ENCODE data around the gene PPP1R2.
"Not testable (repeated sequence)": the region's sequence is repeated elsewhere in the genome, so short reads cannot be mapped to it uniquely, and the experiment has no call there.

The PPP1R2 gene

DNA sequence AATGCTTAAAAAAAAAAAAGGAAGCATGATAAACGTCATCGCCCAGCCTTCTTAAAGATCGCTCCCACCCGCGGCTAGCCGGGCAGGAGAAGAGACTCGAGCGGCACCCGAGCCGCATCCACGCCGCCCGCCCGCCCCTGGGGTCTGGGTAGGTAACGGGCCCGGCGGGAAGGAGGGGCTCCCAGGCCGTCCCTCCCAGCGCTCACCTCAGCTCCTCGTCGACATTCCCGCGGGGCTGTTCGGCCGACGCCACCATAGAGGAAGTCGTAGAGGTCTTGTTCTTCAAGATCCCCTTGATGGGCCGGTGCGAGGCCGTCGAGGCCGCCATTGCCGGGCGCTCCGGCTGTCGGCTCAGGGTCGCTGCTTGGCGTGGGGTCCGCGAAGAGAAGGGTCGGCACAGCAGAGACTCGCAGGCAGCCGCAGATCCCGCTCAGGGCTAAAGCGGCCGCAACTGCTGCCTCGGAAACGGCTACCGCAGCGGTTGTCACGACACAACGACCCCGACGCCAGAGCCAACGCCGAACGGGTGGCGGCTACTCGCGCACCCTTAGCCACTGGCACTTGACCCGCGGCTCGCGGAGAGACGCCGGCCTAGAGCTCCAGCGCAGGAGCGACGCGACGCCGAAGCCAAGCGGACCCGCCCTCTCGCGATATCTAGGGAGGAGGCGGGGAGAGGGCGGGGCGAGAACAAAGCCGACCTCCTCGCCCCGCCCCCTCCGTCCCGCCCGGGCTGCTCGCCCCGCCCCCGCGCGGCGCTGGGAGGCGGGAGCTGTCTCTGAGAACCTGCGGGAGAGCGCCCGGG lies at the start of gene PPP1R2:
Gene PPP1R2 (minus strand): TSS at position 628 of the 802 bp plus-strand sequence. CDS start 300 bp downstream, at position 328.
- DNase-seq, result peak; percentile 96

DNA sequence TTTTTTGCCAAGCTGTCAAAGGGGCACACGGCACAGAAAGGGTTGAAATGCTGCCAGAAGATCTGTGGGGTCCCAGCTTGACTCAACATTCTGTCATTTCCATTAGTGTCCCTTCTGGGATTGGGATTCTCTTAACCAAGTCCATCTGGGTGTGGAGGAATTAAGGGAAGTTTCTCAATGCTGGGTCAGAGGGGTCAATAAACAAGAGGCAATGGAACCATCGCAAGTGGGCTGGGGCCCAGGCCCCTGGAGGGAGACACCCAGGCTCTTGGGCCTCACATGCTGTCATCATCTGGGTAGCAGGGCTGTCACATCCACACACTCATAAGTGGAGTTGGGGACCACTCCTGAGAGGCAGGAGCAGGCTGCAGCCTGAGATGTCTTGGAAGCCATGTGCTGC lies 48.7 kb upstream of the PPP1R2 start:
- no peak for DNase-seq

DNA sequence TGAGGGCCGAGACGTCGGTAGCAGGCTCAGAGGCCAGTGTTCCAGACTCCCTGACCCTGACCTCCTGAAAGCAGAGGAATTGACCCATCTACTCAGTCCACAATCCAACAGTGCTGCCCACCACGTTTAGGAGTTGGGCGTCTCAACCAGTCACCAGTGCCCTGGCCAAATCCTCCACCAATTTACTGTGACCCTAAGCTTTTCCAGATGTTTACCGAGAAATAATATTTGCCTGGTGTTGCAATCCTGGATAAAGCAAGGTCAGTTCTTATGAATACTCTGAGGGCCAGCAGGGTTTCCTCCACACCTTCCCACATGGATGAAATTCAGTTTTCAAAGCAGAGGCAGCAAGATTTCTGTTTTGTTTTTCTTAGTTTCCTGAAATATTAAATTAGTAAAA lies 48.1 kb upstream of the PPP1R2 start:
- DNase-seq, result no peak

DNA sequence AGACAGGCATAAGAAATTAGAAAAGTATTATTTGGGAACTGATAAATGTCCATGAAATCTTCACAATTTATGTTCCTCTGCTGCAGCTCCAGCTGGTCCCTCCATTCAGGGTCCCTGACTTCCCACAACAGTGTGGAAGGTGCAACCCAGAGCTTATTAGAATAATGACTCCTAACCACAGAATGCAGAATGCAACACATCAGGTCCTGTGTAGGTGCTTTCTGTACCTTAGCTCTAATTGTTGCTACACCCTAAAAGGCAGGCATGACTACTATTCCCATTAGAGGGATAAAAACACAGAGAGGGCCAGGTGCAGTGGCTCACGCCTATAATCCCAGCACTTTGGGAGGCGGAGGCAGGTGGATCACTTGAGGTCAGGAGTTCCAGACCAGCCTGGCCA lies 47.3 kb upstream of the PPP1R2 start:
- not testable (repeated sequence) for DNase-seq

DNA sequence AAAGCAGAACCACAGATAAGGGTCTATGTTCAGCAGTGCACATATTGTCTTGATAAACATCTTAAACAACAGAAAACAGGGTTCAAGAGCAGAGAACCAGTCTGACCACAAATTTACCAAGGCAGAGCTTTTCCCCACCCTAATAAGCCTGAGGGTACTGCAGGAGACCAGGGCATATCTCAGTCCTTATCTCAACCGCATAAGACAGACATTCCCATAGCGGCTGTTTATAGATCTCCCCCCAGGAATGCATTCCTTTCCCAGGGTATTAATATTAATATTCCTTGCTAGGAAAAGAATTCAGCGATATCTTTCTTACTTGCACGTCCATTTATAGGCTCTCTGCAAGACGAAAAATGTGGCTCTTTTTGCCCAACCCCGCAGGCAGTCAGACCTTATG lies 46.7 kb upstream of the PPP1R2 start:
- DNase-seq, result not testable (repeated sequence)

DNA sequence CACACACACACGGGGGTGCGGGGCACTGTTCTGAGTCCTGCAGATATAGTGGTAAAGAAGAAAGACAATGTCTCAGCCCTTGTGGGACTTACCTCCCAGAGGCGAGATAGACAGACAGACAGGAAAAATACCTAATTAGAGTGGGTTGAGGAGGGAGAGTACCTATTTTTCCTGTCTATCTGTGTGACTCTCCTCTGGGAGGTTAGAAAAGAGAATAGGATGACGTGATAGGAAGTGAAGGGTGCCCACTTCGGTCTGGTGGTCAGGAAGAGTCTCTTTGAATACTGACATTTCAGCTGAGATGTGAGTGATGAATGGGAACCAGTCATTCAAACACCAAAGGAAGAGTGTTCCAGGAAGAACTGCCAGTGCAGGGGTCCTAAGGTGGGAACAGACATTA lies 44.7 kb upstream of the PPP1R2 start:
- no peak for DNase-seq

DNA sequence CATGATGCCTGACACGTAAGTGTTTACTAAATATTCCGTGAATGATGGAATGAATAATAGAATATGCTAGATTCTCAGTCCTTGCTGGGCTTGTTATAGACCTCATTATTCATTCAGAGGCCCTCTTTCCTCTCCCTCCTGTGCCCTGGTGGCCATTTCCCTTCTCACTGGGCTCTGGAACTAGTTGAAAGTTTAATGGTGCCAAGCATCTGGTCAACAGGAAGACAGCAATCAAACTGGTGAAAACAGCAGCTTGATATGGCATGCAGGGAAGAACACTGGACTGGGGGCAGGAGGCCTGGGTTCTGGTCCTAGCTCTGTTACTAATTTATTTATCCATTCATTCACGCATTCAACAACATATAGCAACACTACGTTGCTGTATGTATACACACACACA lies 44.3 kb upstream of the PPP1R2 start:
- no peak for DNase-seq

DNA sequence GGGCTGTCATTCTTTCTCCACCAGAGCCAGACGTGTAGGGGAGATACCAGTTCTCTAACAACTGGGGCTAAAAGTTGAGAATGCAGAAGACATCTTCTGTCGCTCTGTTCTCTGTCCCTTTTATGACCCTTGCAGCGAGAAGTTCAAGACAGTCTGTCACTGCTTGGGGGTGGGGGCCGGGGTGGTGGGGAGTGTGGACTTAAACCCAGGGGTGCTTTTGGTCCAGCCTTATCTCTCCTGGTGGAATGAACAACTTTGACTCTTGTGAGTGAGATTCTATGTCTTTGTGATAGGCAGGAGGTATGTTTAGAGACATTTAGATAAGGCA lies 41.4 kb upstream of the PPP1R2 start:
- DNase-seq, result no peak

DNA sequence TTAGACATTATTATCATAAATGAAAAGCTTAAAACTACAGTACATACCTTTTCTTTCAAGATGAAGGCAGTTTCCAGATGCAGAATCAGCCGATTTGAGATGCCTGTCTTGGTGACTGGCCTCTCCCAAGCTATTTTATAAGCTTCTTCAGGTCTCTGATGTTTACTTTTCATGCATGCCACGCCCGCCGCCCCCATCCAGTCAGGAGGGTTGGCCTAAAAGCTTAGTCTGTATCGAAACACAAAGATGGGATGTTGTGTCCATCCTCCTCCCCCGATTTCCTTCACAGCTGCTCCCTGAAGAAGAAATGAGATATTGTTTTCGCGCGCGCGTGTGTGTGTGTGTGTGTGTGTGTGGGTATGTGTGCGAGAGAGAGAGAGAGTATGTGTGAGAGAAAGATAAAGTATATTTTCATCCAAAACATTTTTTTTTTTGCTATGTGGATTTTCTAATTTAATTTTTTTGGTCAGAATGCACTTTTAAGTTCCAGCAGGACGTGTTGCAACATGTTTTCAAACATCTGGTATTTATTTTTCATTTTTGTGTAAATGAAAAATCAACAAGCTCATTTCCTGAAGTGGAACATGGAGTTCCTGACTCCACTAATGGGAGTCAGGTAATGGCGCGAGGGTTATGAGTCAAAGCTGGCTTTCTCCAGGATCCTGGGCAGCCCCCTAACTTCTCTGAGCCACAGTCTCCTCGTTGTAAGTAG lies 40.9 kb upstream of the PPP1R2 start, which contains the start of gene APOD:
Gene APOD (minus strand): TSS at position 110 of the 712 bp plus-strand sequence. CDS start 4,479 bp downstream, outside the sequence.
- no peak for DNase-seq

DNA sequence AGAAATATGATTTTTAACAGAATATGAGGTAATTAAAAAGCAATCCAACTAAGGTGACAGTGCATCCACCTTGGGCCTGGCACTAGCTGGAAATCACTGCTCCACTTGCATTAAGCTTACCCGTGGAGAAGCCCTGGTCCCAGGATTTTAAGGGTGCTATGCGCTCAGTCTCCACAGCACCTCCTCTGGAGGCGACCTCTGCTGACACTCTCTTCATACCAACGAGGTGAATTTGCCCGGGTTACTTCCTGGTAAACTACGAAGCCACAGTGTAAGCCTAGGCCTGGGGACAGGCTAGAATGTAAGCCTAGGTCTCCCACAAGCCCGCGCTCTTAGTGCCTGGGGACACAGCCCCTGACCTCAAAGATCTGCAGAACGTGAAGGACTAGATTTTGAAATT lies 39.8 kb upstream of the PPP1R2 start:
- DNase-seq, result no peak

DNA sequence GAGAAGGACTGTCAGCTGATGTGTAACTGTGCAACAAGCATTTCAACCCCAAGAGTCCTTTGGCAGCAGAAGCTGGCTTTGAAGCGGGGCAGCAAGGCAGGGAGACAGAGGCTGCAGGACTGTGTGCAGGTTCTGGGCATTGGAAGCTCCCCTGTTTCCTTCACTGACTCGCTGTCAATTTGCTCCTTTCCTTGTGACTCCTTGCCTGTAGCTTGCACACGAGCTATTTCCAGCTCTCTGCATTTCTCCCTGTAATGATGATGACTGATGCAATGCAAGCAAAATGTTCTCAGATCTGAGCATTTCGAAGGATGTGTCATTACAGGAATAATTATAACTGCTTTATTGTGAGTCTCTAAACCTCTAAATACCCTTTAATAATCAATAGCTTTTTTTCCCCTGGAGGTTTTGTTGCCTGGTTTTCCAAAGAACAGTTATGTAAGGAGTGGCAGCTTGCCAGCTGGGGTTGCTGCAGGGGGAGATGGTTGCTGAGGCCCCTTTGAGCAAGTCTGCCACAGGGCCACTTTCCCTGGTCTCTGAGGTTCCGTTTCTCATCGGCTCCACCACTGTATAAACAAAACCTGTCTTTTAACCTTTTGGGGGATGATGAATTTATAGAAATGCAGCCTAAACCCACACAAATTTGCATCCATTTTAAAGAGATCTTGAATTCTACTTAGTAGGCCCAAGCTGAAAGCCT lies 37.8 kb upstream of the PPP1R2 start:
- no peak for DNase-seq

DNA sequence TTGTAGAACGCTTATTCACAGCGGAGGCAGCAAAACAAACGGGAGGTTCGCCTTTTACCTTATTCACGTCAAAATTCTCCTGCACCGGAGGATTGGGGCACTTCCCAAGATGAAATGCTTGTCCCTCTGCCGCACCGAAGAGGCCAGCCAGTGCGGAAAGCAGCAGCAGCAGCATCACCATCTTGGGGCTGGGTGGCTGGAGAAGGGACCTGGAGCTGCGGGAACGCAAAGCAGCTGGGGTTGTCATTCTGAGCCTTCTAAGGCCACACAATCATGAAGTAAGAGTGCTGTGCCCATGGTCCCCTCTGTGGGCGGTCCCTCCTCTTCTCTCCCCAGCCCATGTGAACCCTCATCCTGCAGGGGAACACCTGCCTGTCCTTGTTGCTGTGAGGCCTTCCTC lies 36.2 kb upstream of the PPP1R2 start:
- no peak for DNase-seq

DNA sequence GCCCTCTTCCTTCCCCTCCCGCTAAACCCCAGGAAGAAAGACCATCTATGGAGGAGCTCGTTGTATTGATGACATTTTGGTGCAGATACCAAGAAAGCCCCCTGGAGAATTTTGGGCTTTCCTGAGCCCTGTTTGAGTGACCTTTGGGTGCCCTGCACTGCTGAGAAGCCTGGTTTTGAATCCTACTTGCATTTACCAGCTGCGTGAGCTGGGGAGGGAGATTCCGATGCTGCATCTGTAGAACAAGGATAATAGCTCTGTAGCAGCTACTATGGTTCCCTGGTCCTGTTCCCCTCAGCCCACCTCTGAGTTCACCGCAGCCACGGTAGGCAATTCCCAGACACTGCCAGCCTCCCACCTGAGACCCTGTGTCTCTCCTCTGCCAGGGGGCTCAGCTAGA lies 35.4 kb upstream of the PPP1R2 start:
- no peak for DNase-seq

DNA sequence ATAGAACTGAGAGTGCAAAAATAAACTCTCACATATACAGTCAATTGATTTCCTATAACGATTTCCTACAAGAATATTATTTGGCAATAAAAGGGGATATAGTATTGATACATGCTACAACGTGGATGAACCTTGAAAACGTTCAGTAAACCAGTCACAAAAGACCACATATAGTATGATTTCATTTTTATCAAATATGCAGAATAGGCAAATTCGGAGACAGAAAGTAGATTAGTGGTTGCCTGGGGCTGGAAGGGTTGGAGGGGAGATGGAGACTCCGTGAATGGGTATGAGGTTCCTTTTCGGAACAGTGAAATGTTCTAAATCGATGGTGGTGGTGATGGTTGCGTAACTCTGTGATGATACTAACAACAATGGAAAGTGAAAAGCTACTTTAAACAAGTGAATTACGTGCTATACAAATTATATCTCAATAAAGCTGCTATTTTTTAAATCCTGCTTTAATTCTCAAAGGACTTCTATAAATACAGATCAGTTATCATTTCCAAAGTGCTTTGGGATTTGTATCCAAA lies 34.6 kb upstream of the PPP1R2 start:
- DNase-seq, result no peak

DNA sequence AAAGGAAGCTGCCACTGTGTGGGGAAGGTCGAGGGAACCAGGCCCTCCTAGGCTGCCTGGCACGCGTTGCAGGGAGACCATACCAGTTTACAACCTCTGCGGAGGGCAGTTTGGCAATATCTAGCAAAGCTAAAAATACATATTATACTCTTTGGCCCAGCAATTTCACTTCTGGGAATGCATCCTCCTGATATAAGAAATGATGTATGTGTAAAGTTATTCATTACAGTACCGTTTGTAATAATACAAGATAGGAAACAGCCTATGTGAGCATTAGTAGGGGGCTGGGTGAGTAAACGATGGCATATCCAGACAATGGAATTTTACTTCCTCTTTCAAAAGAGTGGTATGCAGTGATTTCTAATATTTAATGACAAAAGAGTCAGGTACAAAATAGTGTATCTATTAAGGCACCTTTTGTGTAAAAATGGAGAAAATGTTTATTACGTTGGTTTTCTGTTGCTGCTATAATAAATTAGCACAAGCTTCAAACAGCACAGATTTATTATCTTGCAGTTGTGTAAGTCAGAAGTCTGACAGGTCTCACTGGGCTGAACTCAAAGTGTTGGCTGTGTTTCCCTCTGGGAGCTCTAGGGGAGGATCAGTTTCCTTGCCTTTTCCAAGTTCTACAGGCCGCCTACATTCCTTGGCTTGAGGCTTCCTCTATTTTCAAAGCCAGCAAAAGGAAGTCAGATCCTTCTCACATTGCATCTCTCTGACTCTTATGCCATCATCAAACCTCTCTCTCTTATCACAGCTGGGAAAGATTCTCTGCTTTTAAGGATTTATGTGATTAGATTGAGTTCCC lies 31.6 kb upstream of the PPP1R2 start:
- DNase-seq, result no peak

DNA sequence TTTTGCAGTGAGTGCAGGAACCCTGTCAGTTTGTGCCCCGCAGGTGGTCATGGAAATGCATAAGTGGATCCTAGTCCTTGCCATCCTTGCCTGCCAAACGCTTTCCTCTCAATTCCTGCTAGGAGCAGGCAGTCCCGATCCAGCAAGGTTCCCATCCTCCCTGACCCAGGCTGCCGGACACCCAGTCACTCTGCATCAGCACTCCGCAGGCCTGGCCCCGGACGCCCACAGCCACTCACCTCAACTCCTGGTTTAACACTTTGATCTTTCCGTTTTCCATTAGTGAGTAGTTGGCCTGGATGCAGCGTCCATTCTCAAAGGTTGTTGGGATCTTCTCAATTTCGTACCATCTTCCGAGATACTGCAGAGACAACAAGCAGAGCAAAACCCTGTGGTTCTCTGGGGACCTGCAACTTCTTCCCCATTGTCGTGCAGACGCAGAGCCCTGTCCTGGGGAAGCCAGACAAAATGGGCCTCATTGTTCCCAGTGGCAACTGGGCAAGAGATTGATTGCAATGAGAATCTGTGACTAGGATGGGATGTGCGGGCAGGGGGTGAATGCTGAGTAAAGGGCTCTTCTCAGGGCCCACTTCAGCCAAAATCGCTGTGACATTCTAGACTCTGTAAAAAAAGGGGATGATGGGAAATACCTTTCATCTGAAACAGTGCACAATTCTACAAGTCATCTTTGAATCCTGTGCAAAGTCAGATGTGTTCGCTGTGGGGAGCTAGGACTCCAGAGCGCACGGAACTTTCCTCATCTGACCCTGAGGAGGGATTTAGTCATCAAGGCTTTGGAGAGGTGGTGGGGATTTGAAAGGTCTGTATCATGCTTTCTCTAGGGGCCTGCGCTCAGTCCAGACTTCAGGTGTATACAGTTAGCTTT lies 30.7 kb upstream of the PPP1R2 start:
- no peak for DNase-seq

DNA sequence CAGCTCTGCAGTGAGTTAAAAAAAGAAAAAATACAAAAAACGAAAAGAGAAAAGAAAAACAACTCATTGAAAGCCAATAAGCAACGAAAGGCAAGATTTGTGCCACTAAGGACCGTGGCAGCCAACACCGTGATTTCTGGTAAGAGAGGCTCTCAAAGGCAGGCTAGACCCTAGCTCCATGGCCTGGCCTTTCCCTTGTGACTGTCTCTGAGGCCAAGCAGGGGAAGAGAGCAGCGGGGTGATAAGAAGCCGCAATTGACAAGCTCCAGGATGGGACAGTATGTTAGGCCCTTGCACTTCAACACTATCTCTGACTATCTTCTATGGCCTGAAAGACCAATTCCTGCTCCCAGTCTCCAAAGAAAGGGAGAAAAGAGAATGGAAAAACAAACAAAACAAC lies 28.2 kb upstream of the PPP1R2 start:
- DNase-seq, result no peak

DNA sequence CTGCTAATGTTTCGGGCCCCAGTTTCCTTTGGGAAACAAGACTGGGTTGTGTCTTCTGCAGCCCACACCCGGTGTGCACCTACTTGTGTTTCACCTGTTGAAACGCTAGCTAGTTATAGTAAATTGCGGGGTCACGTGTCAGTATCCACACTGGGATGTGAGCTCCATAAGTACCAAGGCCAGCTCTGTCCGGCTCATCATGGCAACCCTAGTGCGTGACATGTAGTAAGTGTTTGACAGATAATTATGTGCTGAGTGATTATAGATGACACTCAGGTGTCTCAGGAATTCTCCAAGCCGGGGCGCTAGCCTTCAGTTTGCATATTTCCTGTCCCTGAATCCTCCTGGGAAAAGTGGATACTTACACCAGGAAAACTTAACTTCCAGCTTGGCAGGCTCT lies 27.8 kb upstream of the PPP1R2 start:
- DNase-seq, result no peak

DNA sequence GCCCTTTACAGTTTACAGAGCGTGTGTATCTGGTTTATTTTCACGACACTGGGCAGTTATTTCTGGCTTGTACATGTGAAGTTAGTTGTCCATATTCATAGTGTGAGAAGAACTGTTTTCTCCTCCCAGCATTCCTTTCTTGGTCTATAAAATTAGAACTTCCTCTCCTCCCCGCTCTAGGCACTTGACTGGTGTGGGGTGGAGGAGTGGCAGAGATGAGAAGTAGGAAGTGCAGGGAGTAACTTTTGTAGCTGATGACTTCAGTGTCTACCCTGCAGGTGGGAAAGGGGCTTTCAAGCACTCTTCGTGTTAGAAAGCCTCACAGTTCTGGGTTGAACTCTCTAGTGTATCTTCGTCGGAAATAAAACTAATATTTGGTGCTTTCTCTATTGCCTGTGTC lies 27.2 kb upstream of the PPP1R2 start:
- DNase-seq, result no peak

DNA sequence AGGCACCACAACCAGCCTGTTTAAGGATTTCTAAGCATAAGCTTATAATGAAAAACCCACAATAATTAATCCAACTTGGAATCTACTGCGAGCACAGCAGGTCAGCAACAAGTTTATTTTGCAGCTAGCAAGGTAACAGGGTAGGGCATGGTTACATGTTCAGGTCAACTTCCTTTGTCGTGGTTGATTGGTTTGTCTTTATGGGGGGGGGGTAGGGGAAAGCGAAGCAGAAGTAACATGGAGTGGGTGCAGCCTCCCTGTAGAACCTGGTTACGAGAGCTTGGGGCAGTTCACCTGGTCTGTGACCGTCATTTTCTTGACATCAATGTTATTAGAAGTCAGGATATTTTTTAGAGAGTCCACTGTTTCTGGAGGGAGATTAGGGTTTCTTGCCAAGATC lies 25.5 kb upstream of the PPP1R2 start:
- DNase-seq, result no peak

DNA sequence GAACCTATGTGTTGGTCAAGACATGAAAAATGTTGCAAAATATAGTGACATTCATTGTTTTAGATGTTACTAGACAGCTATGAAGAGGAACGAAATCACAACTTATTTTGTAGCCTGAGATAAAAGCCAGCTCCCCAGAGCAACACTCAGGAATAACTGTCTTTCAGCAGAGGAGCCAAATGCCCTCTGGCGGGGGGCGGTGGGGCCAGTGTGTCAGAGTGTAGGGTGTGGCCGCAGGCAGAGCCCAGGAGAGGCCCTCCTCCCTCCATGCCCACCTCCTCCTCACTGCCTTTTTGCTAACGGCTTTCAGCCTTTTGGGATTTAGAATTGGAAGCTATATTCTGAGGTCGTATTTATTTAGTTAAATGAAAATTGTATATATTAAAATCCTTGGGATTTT lies 23.7 kb upstream of the PPP1R2 start:
- peak; percentile 15 for DNase-seq

DNA sequence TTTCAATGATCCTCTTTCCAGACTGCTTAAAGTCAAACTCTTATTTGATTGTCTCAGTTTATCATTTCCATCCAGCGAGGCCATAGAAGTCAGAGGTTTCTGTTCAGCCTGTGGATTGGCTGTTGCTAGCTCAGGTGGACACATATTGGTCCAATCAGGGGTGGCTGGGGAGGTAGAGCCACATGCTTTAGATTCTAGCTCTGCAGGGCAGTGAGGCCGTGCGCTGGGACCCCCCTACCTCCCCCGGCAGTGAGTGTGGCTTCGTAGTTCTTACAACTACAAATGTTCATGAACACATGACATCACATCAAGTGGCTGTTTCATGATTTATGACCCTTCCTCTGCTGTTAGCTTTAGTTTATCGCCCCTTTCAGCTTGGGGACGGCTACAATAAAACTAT lies 22.6 kb upstream of the PPP1R2 start:
- DNase-seq, result no peak

All from hematopoietic multipotent progenitor cell treated with erythropoietin and hydrocortisone succinate and interleukin-3 and kit ligand, for 6 days (in vitro differentiated cells).